Measurements from ENCODE around the gene PRLHR.

Gene PRLHR

GRCh38 chr10:118569241-118569881, 26.1 kb downstream of the PRLHR start:
- no peaks in the 10 kb centered on the region for H3K9me3 ChIP-seq (ENCODE audit: insufficient read depth, low read depth, low read length)
- no peaks in the 10 kb centered on the region for H3K4me1 ChIP-seq (ENCODE audit: insufficient read depth, low read length)
- H3K9ac ChIP-seq (ENCODE audit: low read depth, low read length): no peak overlapping the region
- no peaks in the 10 kb centered on the region for H3K36me3 ChIP-seq (ENCODE audit: insufficient read depth, low read depth, low read length)
- H3K27ac ChIP-seq (ENCODE audit: low read length): no peak overlapping the region
- H3K4me3 ChIP-seq (ENCODE audit: low read length): no peak overlapping the region
- H3K27me3 ChIP-seq (ENCODE audit: insufficient read depth, low read length): no peaks in the 10 kb centered on the region

- no peak overlapping the region for H3K9ac ChIP-seq (ENCODE audit: low read depth, low read length)
- H3K9me3 ChIP-seq (ENCODE audit: insufficient read depth, low read depth, low read length): no peaks in the 10 kb centered on the region
- no peaks in the 10 kb centered on the region for H3K27me3 ChIP-seq (ENCODE audit: insufficient read depth, low read length)
- H3K27ac ChIP-seq (ENCODE audit: low read length): no peak overlapping the region
- H3K36me3 ChIP-seq (ENCODE audit: insufficient read depth, low read depth, low read length): no peaks in the 10 kb centered on the region
- no peak overlapping the region for H3K4me3 ChIP-seq (ENCODE audit: low read length)
- H3K4me1 ChIP-seq (ENCODE audit: insufficient read depth, low read length): no peaks in the 10 kb centered on the region
These were observed 27.1 kb downstream of the PRLHR start for GRCh38 chr10:118568327-118568848.

- Histone ChIP-seq H3K4me1 (ENCODE audit: insufficient read depth, low read length) (no peaks in the 10 kb centered on the region), H3K27me3 (ENCODE audit: insufficient read depth, low read length) (no peaks in the 10 kb centered on the region), H3K9ac (ENCODE audit: low read depth, low read length) (no peak overlapping the region), H3K36me3 (ENCODE audit: insufficient read depth, low read depth, low read length) (no peaks in the 10 kb centered on the region), H3K9me3 (ENCODE audit: insufficient read depth, low read depth, low read length) (no peaks in the 10 kb centered on the region), H3K27ac (ENCODE audit: low read length) (no peak overlapping the region), H3K4me3 (ENCODE audit: low read length) (no peak overlapping the region)
These were observed 27.7 kb downstream of the PRLHR start for GRCh38 chr10:118567701-118568248.

- H3K27ac ChIP-seq (ENCODE audit: low read length): no peak overlapping the region
- no peaks in the 10 kb centered on the region for H3K36me3 ChIP-seq (ENCODE audit: insufficient read depth, low read depth, low read length)
- no peak overlapping the region for H3K9ac ChIP-seq (ENCODE audit: low read depth, low read length)
- no peaks in the 10 kb centered on the region for H3K9me3 ChIP-seq (ENCODE audit: insufficient read depth, low read depth, low read length)
- H3K27me3 ChIP-seq (ENCODE audit: insufficient read depth, low read length): no peaks in the 10 kb centered on the region
- H3K4me3 ChIP-seq (ENCODE audit: low read length): no peak overlapping the region
- H3K4me1 ChIP-seq (ENCODE audit: insufficient read depth, low read length): no peaks in the 10 kb centered on the region
These were observed 28.5 kb downstream of the PRLHR start for GRCh38 chr10:118566911-118567310.

GRCh38 chr10:118565301-118566075, 30.0 kb downstream of the PRLHR start:
- no peak overlapping the region for H3K4me3 ChIP-seq (ENCODE audit: low read length)
- H3K27me3 ChIP-seq (ENCODE audit: insufficient read depth, low read length): no peaks in the 10 kb centered on the region
- no peaks in the 10 kb centered on the region for H3K9me3 ChIP-seq (ENCODE audit: insufficient read depth, low read depth, low read length)
- no peak overlapping the region for H3K27ac ChIP-seq (ENCODE audit: low read length)
- H3K36me3 ChIP-seq (ENCODE audit: insufficient read depth, low read depth, low read length): no peaks in the 10 kb centered on the region
- no peaks in the 10 kb centered on the region for H3K4me1 ChIP-seq (ENCODE audit: insufficient read depth, low read length)
- H3K9ac ChIP-seq (ENCODE audit: low read depth, low read length): no peak overlapping the region

GRCh38 chr10:118564652-118565051, 30.8 kb downstream of the PRLHR start:
- no peaks in the 10 kb centered on the region for H3K9me3 ChIP-seq (ENCODE audit: insufficient read depth, low read depth, low read length)
- H3K9ac ChIP-seq (ENCODE audit: low read depth, low read length): no peak overlapping the region
- H3K4me1 ChIP-seq (ENCODE audit: insufficient read depth, low read length): no peaks in the 10 kb centered on the region; the same call in 1 of the 2 replicates
- no peaks in the 10 kb centered on the region for H3K36me3 ChIP-seq (ENCODE audit: insufficient read depth, low read depth, low read length)
- H3K4me3 ChIP-seq (ENCODE audit: low read length): no peak overlapping the region
- no peak overlapping the region for H3K27ac ChIP-seq (ENCODE audit: low read length)
- no peaks in the 10 kb centered on the region for H3K27me3 ChIP-seq (ENCODE audit: insufficient read depth, low read length)

- Histone ChIP-seq H3K9ac (ENCODE audit: low read depth, low read length) (no peak overlapping the region), H3K4me3 (ENCODE audit: low read length) (no peak overlapping the region), H3K27me3 (ENCODE audit: insufficient read depth, low read length) (no peaks in the 10 kb centered on the region), H3K36me3 (ENCODE audit: insufficient read depth, low read depth, low read length) (no peaks in the 10 kb centered on the region), H3K9me3 (ENCODE audit: insufficient read depth, low read depth, low read length) (no peaks in the 10 kb centered on the region), H3K27ac (ENCODE audit: low read length) (no peak overlapping the region), H3K4me1 (ENCODE audit: insufficient read depth, low read length) (peaks cover 5% of the 10 kb centered on the region; the same call in 1 of the 2 replicates)
These were observed 31.3 kb downstream of the PRLHR start for GRCh38 chr10:118564114-118564513.

- H3K27me3 ChIP-seq (ENCODE audit: insufficient read depth, low read length): no peaks in the 10 kb centered on the region
- no peak overlapping the region for H3K9ac ChIP-seq (ENCODE audit: low read depth, low read length)
- H3K9me3 ChIP-seq (ENCODE audit: insufficient read depth, low read depth, low read length): no peaks in the 10 kb centered on the region
- H3K36me3 ChIP-seq (ENCODE audit: insufficient read depth, low read depth, low read length): no peaks in the 10 kb centered on the region
- H3K4me1 ChIP-seq (ENCODE audit: insufficient read depth, low read length): peaks cover 11% of the 10 kb centered on the region; the same call in 1 of the 2 replicates
- no peak overlapping the region for H3K4me3 ChIP-seq (ENCODE audit: low read length)
- H3K27ac ChIP-seq (ENCODE audit: low read length): no peak overlapping the region
These were observed 32.0 kb downstream of the PRLHR start for GRCh38 chr10:118563373-118563890.

GRCh38 chr10:118562851-118563250, 32.6 kb downstream of the PRLHR start:
- Histone ChIP-seq H3K9me3 (ENCODE audit: insufficient read depth, low read depth, low read length) (no peaks in the 10 kb centered on the region), H3K27me3 (ENCODE audit: insufficient read depth, low read length) (no peaks in the 10 kb centered on the region), H3K9ac (ENCODE audit: low read depth, low read length) (no peak overlapping the region), H3K4me1 (ENCODE audit: insufficient read depth, low read length) (peaks cover 12% of the 10 kb centered on the region; the same call in 1 of the 2 replicates), H3K27ac (ENCODE audit: low read length) (no peak overlapping the region), H3K4me3 (ENCODE audit: low read length) (no peak overlapping the region), H3K36me3 (ENCODE audit: insufficient read depth, low read depth, low read length) (no peaks in the 10 kb centered on the region)

- Histone ChIP-seq H3K9ac (ENCODE audit: low read depth, low read length) (no peak overlapping the region), H3K4me3 (ENCODE audit: low read length) (no peak overlapping the region), H3K4me1 (ENCODE audit: insufficient read depth, low read length) (peaks cover 12% of the 10 kb centered on the region; the same call in 1 of the 2 replicates), H3K27ac (ENCODE audit: low read length) (no peak overlapping the region), H3K27me3 (ENCODE audit: insufficient read depth, low read length) (no peaks in the 10 kb centered on the region), H3K9me3 (ENCODE audit: insufficient read depth, low read depth, low read length) (no peaks in the 10 kb centered on the region), H3K36me3 (ENCODE audit: insufficient read depth, low read depth, low read length) (no peaks in the 10 kb centered on the region)
These were observed 37.5 kb downstream of the PRLHR start for GRCh38 chr10:118557946-118558345.

GRCh38 chr10:118551535-118552100, 43.8 kb downstream of the PRLHR start:
- no peaks in the 10 kb centered on the region for H3K27me3 ChIP-seq (ENCODE audit: insufficient read depth, low read length)
- no peaks in the 10 kb centered on the region for H3K4me1 ChIP-seq (ENCODE audit: insufficient read depth, low read length)
- H3K36me3 ChIP-seq (ENCODE audit: insufficient read depth, low read depth, low read length): no peaks in the 10 kb centered on the region
- no peak overlapping the region for H3K9ac ChIP-seq (ENCODE audit: low read depth, low read length)
- no peak overlapping the region for H3K27ac ChIP-seq (ENCODE audit: low read length)
- H3K4me3 ChIP-seq (ENCODE audit: low read length): no peak overlapping the region
- H3K9me3 ChIP-seq (ENCODE audit: insufficient read depth, low read depth, low read length): no peaks in the 10 kb centered on the region

Data from iPS-20b (cell line).